ENCODE results near the gene CHPF. TPM values are rescaled to one million over a fixed set of nuclear protein-coding genes. Genes with fewer than 3 reads are reported as not detected.

The CHPF gene
- total RNA-seq, 1 donor from 2014 or later: 151 TPM

- FAIRE-seq (no peak), DNase-seq (ENCODE audit: low read depth) (no peak)
- no peak overlapping the region for H3K27ac ChIP-seq (ENCODE audit: low read depth, low read length)
- H3K9me3 ChIP-seq (ENCODE audit: insufficient read depth, low read depth, low read length): no peaks in the 10 kb centered on the region
- no peak overlapping the region for H3K9ac ChIP-seq (ENCODE audit: low read length)
- Mint-ChIP-seq H3K9me3 (ENCODE audit: unreplicated experiment) (no peaks in the 10 kb centered on the region), H3K36me3 (ENCODE audit: low read depth, unreplicated experiment) (no peaks in the 10 kb centered on the region), H3K27ac (ENCODE audit: unreplicated experiment) (no peak overlapping the region), H3K27me3 (ENCODE audit: low read depth, unreplicated experiment) (peaks cover 45% of the 10 kb centered on the region), H3K4me1 (ENCODE audit: low read depth, unreplicated experiment) (peaks cover 26% of the 10 kb centered on the region), H3K4me3 (ENCODE audit: unreplicated experiment) (no peak overlapping the region)
- TF ChIP-seq CTCF (IDR thresholded peaks at IDR 0.05; ENCODE audit: insufficient read depth, low read depth, low read length) (no peak), EZH2 (IDR thresholded peaks at IDR 0.05; ENCODE audit: insufficient read depth, low read length) (no peak)
- H3K79me2 ChIP-seq (ENCODE audit: insufficient read depth, low read length): no peaks in the 10 kb centered on the region
- no peaks in the 10 kb centered on the region for H4K20me1 ChIP-seq (ENCODE audit: insufficient read depth, low read length)
- no peaks in the 10 kb centered on the region for H3K36me3 ChIP-seq (ENCODE audit: insufficient read depth, low read length)
- no peak overlapping the region for H3K4me2 ChIP-seq (ENCODE audit: low read length)
- no peak overlapping the region for H2AFZ ChIP-seq (ENCODE audit: low read depth, low read length)
- peaks cover 32% of the 10 kb centered on the region for H3K4me1 ChIP-seq (ENCODE audit: insufficient read depth, low read length)
- peaks cover 17% of the 10 kb centered on the region for H3K27me3 ChIP-seq (ENCODE audit: insufficient read depth, low read length)
- no peak overlapping the region for H3K4me3 ChIP-seq (ENCODE audit: insufficient read depth, low read depth, low read length)
These were observed 18.8 kb downstream of the CHPF start for GRCh38 chr2:219524817-219525216.

- H3K27ac ChIP-seq (ENCODE audit: low read depth, low read length): no peak overlapping the region
- H3K4me1 ChIP-seq (ENCODE audit: insufficient read depth, low read length): peaks cover 30% of the 10 kb centered on the region
- Mint-ChIP-seq H3K4me1 (ENCODE audit: low read depth, unreplicated experiment) (peaks cover 29% of the 10 kb centered on the region), H3K27me3 (ENCODE audit: low read depth, unreplicated experiment) (peaks cover 34% of the 10 kb centered on the region), H3K4me3 (ENCODE audit: unreplicated experiment) (peak overlapping the region; percentile 50), H3K9me3 (ENCODE audit: unreplicated experiment) (no peaks in the 10 kb centered on the region), H3K27ac (ENCODE audit: unreplicated experiment) (no peak overlapping the region), H3K36me3 (ENCODE audit: low read depth, unreplicated experiment) (no peaks in the 10 kb centered on the region)
- no peaks in the 10 kb centered on the region for H3K9me3 ChIP-seq (ENCODE audit: insufficient read depth, low read depth, low read length)
- H3K4me3 ChIP-seq (ENCODE audit: insufficient read depth, low read depth, low read length): no peak overlapping the region
- TF ChIP-seq EZH2 (IDR thresholded peaks at IDR 0.05; ENCODE audit: insufficient read depth, low read length) (no peak), CTCF (IDR thresholded peaks at IDR 0.05; ENCODE audit: insufficient read depth, low read depth, low read length) (no peak)
- no peaks in the 10 kb centered on the region for H3K36me3 ChIP-seq (ENCODE audit: insufficient read depth, low read length)
- FAIRE-seq (no peak), DNase-seq (ENCODE audit: low read depth) (no peak)
- H3K79me2 ChIP-seq (ENCODE audit: insufficient read depth, low read length): no peaks in the 10 kb centered on the region
- H3K9ac ChIP-seq (ENCODE audit: low read length): peak overlapping the region; percentile 41
- peaks cover 11% of the 10 kb centered on the region for H3K27me3 ChIP-seq (ENCODE audit: insufficient read depth, low read length)
- peak overlapping the region; percentile 64 for H3K4me2 ChIP-seq (ENCODE audit: low read length)
- H4K20me1 ChIP-seq (ENCODE audit: insufficient read depth, low read length): no peaks in the 10 kb centered on the region
- peak overlapping the region; percentile 54 for H2AFZ ChIP-seq (ENCODE audit: low read depth, low read length)
These were observed 20.5 kb downstream of the CHPF start for GRCh38 chr2:219523031-219523671.

All from astrocyte (in vitro differentiated cells and primary cell).